Tibial artery (tissue), 4 donors: ENCODE measurements around the gene SOX13.

Source experiments
- DNase-seq, 2 donors: peaks; one replicate each; pipeline ENCODE4 v3.0.0-alpha.2; 2019
- H3K27ac ChIP-seq, 2 donors: fragments of 200-600 bp; sonication (generic) in 1 of 2; 1 replicate in 1 of 2; 2 replicates in 1 of 2; pipeline ENCODE4 v1.5.1; 2018 to 2019; ENCODE audit warnings: mild to moderate bottlenecking in 1 of 2
- H3K27me3 ChIP-seq, 2 donors: fragments of 200-600 bp; sonication (generic) in 1 of 2; one replicate each; pipeline versions ENCODE4 v1.5.1 to v1.6.0; 2016 to 2019
- H3K36me3 ChIP-seq, 3 donors: fragments of 200-600 bp; sonication (generic) in 2 of 3; one replicate each; pipeline ENCODE4 v1.5.1; 2016 to 2019; ENCODE audit warnings: mild to moderate bottlenecking in 2 of 3
- H3K4me1 ChIP-seq, 4 donors: fragments of 200-600 bp; sonication (generic) in 2 of 4; 1 replicate in 3 of 4; 2 replicates in 1 of 4; pipeline ENCODE4 v1.5.1; 2016 to 2019
- H3K4me3 ChIP-seq, 2 donors: fragments of 200-600 bp; sonication (generic) in 1 of 2; 1 replicate in 1 of 2; 2 replicates in 1 of 2; pipeline ENCODE4 v1.5.1; 2018 to 2019; ENCODE audit warnings: mild to moderate bottlenecking in 2 of 2
- H3K9me3 ChIP-seq, 3 donors: fragments of 200-600 bp; sonication (generic) in 1 of 3; one replicate each; pipeline ENCODE4 v1.5.1; 2016 to 2019
- CTCF ChIP-seq, 2 experiments: fragments of 200-600 bp in 1 of 2; fragments of 450-650 bp in 1 of 2; IDR thresholded peaks; one replicate each; pipeline ENCODE4 v1.5.1; 2017 to 2019; ENCODE audit warnings: antibody characterized with exemption in 2 of 2, mild to moderate bottlenecking in 1 of 2, moderate library complexity in 1 of 2
- intact Hi-C: fragments of 100-400 bp; cut with DNase I; formaldehyde crosslinking; loops from one replicate; pipeline ENCODE4 v1.15.0; 2023; ENCODE audit warnings: low total_unique reads

Gene SOX13

GRCh38 chr1:204143276-204144041 lies 70.5 kb downstream of the SOX13 start:
- TF ChIP-seq CTCF (IDR thresholded peaks at IDR 0.05) = no peak
- Histone ChIP-seq H3K4me3 (no peak overlapping the region), H3K4me1 (peaks cover 0 to 4% (median under 1%) of the 10 kb centered on the region in 4 donors), H3K36me3 (peaks cover 39 to 79% (median 42%) of the 10 kb centered on the region in 3 donors), H3K9me3 (no peaks in the 10 kb centered on the region), H3K27me3 (no peaks in the 10 kb centered on the region), H3K27ac (no peak overlapping the region)
- DNase-seq = no peak
- intact Hi-C loops = no loop called here

- DNase-seq = no peak
- Histone ChIP-seq H3K27ac (no peak overlapping the region), H3K36me3 (peaks cover 23 to 63% (median 26%) of the 10 kb centered on the region in 3 donors), H3K9me3 (no peaks in the 10 kb centered on the region), H3K4me3 (no peak overlapping the region), H3K4me1 (peaks cover 0 to 20% (median 8%) of the 10 kb centered on the region in 4 donors), H3K27me3 (no peaks in the 10 kb centered on the region)
- TF ChIP-seq CTCF (IDR thresholded peaks at IDR 0.05) = no peak
- intact Hi-C loops = no loop called here
Measured at GRCh38 chr1:204145033-204145504, 72.2 kb downstream of the SOX13 start.

- no peaks in the 10 kb centered on the region for H3K27me3 ChIP-seq
- TF ChIP-seq CTCF (IDR thresholded peaks at IDR 0.05) = no peak
- no peak overlapping the region for H3K4me3 ChIP-seq
- DNase-seq = no peak
- intact Hi-C loops = no loop called here
- peaks cover 12 to 51% (median 14%) of the 10 kb centered on the region in 3 donors for H3K36me3 ChIP-seq
- peaks cover 0 to 32% (median 13%) of the 10 kb centered on the region in 4 donors for H3K4me1 ChIP-seq
- no peak overlapping the region for H3K27ac ChIP-seq
- no peaks in the 10 kb centered on the region for H3K9me3 ChIP-seq
Measured at GRCh38 chr1:204146309-204146708, 73.4 kb downstream of the SOX13 start.

- Histone ChIP-seq H3K4me3 (no peak overlapping the region), H3K27ac (no peak overlapping the region), H3K27me3 (no peaks in the 10 kb centered on the region), H3K36me3 (peaks cover 10 to 44% (median 14%) of the 10 kb centered on the region in 3 donors), H3K4me1 (peaks cover 0 to 33% (median 13%) of the 10 kb centered on the region in 4 donors), H3K9me3 (no peaks in the 10 kb centered on the region)
- intact Hi-C loops = no loop called here
- no peak for TF ChIP-seq CTCF (IDR thresholded peaks at IDR 0.05)
- DNase-seq = no peak
Measured at GRCh38 chr1:204146965-204147364, 74.0 kb downstream of the SOX13 start.

GRCh38 chr1:204147406-204148383 lies 74.8 kb downstream of the SOX13 start:
- Histone ChIP-seq H3K27me3 (no peaks in the 10 kb centered on the region), H3K36me3 (peaks cover 2 to 37% (median 11%) of the 10 kb centered on the region in 3 donors), H3K9me3 (no peaks in the 10 kb centered on the region), H3K27ac (no peak overlapping the region), H3K4me1 (peaks cover 5 to 40% (median 17%) of the 10 kb centered on the region in 4 donors), H3K4me3 (no peak overlapping the region)
- TF ChIP-seq CTCF (IDR thresholded peaks at IDR 0.05) = no peak
- intact Hi-C loops = no loop called here
- no peak for DNase-seq
